Naive thymus-derived CD8-positive, alpha-beta T cell (primary cell): Measurements from ENCODE around the gene DNM2. TPM values are rescaled to one million over a fixed set of nuclear protein-coding genes. Genes with fewer than 3 reads are reported as not detected.

ENCODE experiments used
- microRNA-seq: library from miRNA; unstranded; fragments of <30 nt; microRNA quantifications from one replicate; pipeline ENCODE4 v1.2.0, GENCODE V29; 2022; ENCODE audit warnings: borderline microRNAs expressed
- polyA plus RNA-seq, 3 donors: library from polyadenylated mRNA; unstranded; fragments of 300-500 nt; fragmentation: Illumina TruSeq; gene quantifications; one replicate each; pipeline ENCODE4 v1.2.3, GENCODE V29; 2021
- total RNA-seq, 8 experiments: library from RNA in 2 of 8; stranded (reverse) in 2 of 8; gene quantifications; one replicate each; pipeline ENCODE4 v1.2.3 and lab custom pipeline; 2021 to 2026

Gene DNM2
- total and polyA plus RNA-seq, 5 experiments from 2014 or later: 45.0 to 270 (median 91.4) TPM

Small RNA genes lying within 50 kb of the gene (microRNA-seq; reads per million reads assigned to microRNA genes)
- gene MIR199A1 (not detected), gene MIR4748 (not detected), gene MIR638 (not detected), gene MIR6793 (1.0 reads per million)

Other genes with a start within 250 kb of the DNM2 start
- gene KEAP1, start 214.7 kb upstream of the DNM2 start, total RNA-seq: 10 to 100 TPM; 34.6 to 35.2 TPM
- gene KEAP1, start 214.7 kb upstream of the DNM2 start, polyA plus RNA-seq: 10 to 100 TPM; 15.1 to 25.7 (median 20.1) TPM
- gene S1PR5, start 200.6 kb upstream of the DNM2 start, total RNA-seq: under 1 TPM; 0.81 to 0.85 TPM
- gene S1PR5, start 200.6 kb upstream of the DNM2 start, polyA plus RNA-seq: 10 to 100 TPM in 1 of 3 donors, 1 to 10 TPM in 1, under 1 TPM in 1; 0.99 to 77.2 (median 2.1) TPM
- gene ATG4D, start 174.2 kb upstream of the DNM2 start, total RNA-seq: 10 to 100 TPM; 52.0 to 53.4 TPM
- 10 to 100 TPM in 2 of 3 donors, 1 to 10 TPM in 1; 9.2 to 19.3 (median 12.2) TPM for gene ATG4D, start 174.2 kb upstream of the DNM2 start, polyA plus RNA-seq
- 10 to 100 TPM; 57.8 to 68.4 TPM for gene KRI1, start 152.1 kb upstream of the DNM2 start, total RNA-seq
- 10 to 100 TPM; 12.8 to 46.9 (median 20.9) TPM for gene KRI1, start 152.1 kb upstream of the DNM2 start, polyA plus RNA-seq
- 10 to 100 TPM; 27.2 to 28.1 TPM for gene CDKN2D, start 149.1 kb upstream of the DNM2 start, total RNA-seq
- 100 to 1,000 TPM in 2 of 3 donors, 10 to 100 TPM in 1; 81.6 to 145 (median 108) TPM for gene CDKN2D, start 149.1 kb upstream of the DNM2 start, polyA plus RNA-seq
- gene AP1M2, start 130.8 kb upstream of the DNM2 start, total RNA-seq: not detected
- under 1 TPM in 1 of 3 donors, not detected in 2; 0.25 TPM for gene AP1M2, start 130.8 kb upstream of the DNM2 start, polyA plus RNA-seq
- 100 to 1,000 TPM; 268 to 270 TPM for gene SLC44A2, start 92.5 kb upstream of the DNM2 start, total RNA-seq
- 100 to 1,000 TPM; 201 to 331 (median 218) TPM for gene SLC44A2, start 92.5 kb upstream of the DNM2 start, polyA plus RNA-seq
- 100 to 1,000 TPM; 385 to 391 TPM for gene ILF3, start 63.7 kb upstream of the DNM2 start, total RNA-seq
- gene ILF3, start 63.7 kb upstream of the DNM2 start, polyA plus RNA-seq: 10 to 100 TPM; 79.6 to 99.1 (median 92.8) TPM
- gene QTRT1, start 16.6 kb upstream of the DNM2 start, total RNA-seq: 10 to 100 TPM; 54.7 to 62.3 TPM
- gene QTRT1, start 16.6 kb upstream of the DNM2 start, polyA plus RNA-seq: 10 to 100 TPM; 33.5 to 41.0 (median 36.6) TPM
- 1 to 10 TPM; 6.7 to 8.9 TPM for gene TMED1, start 118.1 kb downstream of the DNM2 start, total RNA-seq
- gene TMED1, start 118.1 kb downstream of the DNM2 start, polyA plus RNA-seq: 10 to 100 TPM; 23.7 to 26.3 (median 25.0) TPM
- under 1 TPM; 0.41 to 0.60 TPM for gene C19orf38, start 130.3 kb downstream of the DNM2 start, total RNA-seq
- gene C19orf38, start 130.3 kb downstream of the DNM2 start, polyA plus RNA-seq: under 1 TPM in 1 of 3 donors, not detected in 2; 0.17 TPM
- 10 to 100 TPM; 25.8 to 26.5 TPM for gene CARM1, start 153.5 kb downstream of the DNM2 start, total RNA-seq
- under 1 TPM; 0.30 to 0.59 (median 0.40) TPM for gene CARM1, start 153.5 kb downstream of the DNM2 start, polyA plus RNA-seq
- 10 to 100 TPM; 31.0 to 32.0 TPM for gene YIPF2, start 210.6 kb downstream of the DNM2 start, total RNA-seq
- gene YIPF2, start 210.6 kb downstream of the DNM2 start, polyA plus RNA-seq: 10 to 100 TPM; 12.0 to 18.2 (median 15.4) TPM
- gene TIMM29, start 210.7 kb downstream of the DNM2 start, total RNA-seq: 10 to 100 TPM; 32.9 TPM
- gene TIMM29, start 210.7 kb downstream of the DNM2 start, polyA plus RNA-seq: 10 to 100 TPM; 23.8 to 40.9 (median 32.0) TPM
- gene SMARCA4, start 243.0 kb downstream of the DNM2 start, total RNA-seq: 100 to 1,000 TPM; 100 to 108 TPM
- gene SMARCA4, start 243.0 kb downstream of the DNM2 start, polyA plus RNA-seq: 10 to 100 TPM in 2 of 3 donors, 1 to 10 TPM in 1; 6.0 to 29.5 (median 12.6) TPM